PC-3 (cell line): ENCODE results near the gene HDAC9.

Experiments
- CTCF ChIP-seq: fragments of 300-600 bp; sonication (generic); conservative IDR thresholded peaks from 2 replicates; pipeline ENCODE4 v1.5.1; 2017; ENCODE audit warnings: antibody characterized with exemption, low read depth, mild to moderate bottlenecking, low read length
- EZH2 ChIP-seq: fragments of 300-600 bp; sonication (generic); IDR thresholded peaks from one replicate; pipeline ENCODE4 v1.6.1; 2017; ENCODE audit warnings: antibody characterized with exemption, mild to moderate bottlenecking, low read length; ENCODE audit not compliant: unreplicated experiment

GRCh38 chr7:18916826-18917225 is 421.3 kb downstream of the HDAC9 start:
- TF ChIP-seq CTCF: no peak
- TF ChIP-seq EZH2: no peak
